ENCODE data around the gene NFIA. TPM values are rescaled to one million over a fixed set of nuclear protein-coding genes. Genes with fewer than 3 reads are reported as not detected.

NFIA gene
- total and polyA plus RNA-seq, 9 of the 15 experiments (the other 6 are each of a cell fraction or from before 2014, with no cell fraction given), result 5.3 to 24.9 (median 9.8) TPM

DNA sequence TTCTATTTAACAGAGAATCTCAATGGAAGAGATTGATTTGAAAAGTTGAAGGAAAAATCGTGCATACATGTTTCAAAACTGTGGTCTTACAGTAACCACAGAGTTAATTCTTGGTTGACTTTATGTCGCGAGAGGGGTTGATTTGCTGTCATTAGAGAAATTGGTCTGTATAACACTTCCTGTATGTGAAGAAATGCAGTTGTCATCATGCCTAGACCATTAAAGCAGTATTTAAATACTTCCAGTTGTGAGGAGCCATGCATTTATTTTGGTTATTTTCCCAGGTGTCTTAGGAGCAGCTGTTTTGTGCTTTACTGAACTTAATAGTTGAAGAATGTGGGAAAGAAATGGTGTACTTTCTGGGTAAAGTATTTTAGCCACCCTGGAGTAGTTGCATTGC, 76.2 kb downstream of the NFIA start (continued):
- TF ChIP-seq, protein P1, sequence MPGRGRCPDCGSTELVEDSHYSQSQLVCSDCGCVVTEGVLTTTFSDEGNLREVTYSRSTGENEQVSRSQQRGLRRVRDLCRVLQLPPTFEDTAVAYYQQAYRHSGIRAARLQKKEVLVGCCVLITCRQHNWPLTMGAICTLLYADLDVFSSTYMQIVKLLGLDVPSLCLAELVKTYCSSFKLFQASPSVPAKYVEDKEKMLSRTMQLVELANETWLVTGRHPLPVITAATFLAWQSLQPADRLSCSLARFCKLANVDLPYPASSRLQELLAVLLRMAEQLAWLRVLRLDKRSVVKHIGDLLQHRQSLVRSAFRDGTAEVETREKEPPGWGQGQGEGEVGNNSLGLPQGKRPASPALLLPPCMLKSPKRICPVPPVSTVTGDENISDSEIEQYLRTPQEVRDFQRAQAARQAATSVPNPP (IDR thresholded peaks at IDR 0.05; ENCODE audit: borderline replicate concordance, insufficient read depth, insufficient read length), result no peak
- TF ChIP-seq U2AF1 (optimal IDR thresholded peaks at IDR 0.05; ENCODE audit: low read depth, low read length), result no peak
- TF ChIP-seq, protein P2, sequence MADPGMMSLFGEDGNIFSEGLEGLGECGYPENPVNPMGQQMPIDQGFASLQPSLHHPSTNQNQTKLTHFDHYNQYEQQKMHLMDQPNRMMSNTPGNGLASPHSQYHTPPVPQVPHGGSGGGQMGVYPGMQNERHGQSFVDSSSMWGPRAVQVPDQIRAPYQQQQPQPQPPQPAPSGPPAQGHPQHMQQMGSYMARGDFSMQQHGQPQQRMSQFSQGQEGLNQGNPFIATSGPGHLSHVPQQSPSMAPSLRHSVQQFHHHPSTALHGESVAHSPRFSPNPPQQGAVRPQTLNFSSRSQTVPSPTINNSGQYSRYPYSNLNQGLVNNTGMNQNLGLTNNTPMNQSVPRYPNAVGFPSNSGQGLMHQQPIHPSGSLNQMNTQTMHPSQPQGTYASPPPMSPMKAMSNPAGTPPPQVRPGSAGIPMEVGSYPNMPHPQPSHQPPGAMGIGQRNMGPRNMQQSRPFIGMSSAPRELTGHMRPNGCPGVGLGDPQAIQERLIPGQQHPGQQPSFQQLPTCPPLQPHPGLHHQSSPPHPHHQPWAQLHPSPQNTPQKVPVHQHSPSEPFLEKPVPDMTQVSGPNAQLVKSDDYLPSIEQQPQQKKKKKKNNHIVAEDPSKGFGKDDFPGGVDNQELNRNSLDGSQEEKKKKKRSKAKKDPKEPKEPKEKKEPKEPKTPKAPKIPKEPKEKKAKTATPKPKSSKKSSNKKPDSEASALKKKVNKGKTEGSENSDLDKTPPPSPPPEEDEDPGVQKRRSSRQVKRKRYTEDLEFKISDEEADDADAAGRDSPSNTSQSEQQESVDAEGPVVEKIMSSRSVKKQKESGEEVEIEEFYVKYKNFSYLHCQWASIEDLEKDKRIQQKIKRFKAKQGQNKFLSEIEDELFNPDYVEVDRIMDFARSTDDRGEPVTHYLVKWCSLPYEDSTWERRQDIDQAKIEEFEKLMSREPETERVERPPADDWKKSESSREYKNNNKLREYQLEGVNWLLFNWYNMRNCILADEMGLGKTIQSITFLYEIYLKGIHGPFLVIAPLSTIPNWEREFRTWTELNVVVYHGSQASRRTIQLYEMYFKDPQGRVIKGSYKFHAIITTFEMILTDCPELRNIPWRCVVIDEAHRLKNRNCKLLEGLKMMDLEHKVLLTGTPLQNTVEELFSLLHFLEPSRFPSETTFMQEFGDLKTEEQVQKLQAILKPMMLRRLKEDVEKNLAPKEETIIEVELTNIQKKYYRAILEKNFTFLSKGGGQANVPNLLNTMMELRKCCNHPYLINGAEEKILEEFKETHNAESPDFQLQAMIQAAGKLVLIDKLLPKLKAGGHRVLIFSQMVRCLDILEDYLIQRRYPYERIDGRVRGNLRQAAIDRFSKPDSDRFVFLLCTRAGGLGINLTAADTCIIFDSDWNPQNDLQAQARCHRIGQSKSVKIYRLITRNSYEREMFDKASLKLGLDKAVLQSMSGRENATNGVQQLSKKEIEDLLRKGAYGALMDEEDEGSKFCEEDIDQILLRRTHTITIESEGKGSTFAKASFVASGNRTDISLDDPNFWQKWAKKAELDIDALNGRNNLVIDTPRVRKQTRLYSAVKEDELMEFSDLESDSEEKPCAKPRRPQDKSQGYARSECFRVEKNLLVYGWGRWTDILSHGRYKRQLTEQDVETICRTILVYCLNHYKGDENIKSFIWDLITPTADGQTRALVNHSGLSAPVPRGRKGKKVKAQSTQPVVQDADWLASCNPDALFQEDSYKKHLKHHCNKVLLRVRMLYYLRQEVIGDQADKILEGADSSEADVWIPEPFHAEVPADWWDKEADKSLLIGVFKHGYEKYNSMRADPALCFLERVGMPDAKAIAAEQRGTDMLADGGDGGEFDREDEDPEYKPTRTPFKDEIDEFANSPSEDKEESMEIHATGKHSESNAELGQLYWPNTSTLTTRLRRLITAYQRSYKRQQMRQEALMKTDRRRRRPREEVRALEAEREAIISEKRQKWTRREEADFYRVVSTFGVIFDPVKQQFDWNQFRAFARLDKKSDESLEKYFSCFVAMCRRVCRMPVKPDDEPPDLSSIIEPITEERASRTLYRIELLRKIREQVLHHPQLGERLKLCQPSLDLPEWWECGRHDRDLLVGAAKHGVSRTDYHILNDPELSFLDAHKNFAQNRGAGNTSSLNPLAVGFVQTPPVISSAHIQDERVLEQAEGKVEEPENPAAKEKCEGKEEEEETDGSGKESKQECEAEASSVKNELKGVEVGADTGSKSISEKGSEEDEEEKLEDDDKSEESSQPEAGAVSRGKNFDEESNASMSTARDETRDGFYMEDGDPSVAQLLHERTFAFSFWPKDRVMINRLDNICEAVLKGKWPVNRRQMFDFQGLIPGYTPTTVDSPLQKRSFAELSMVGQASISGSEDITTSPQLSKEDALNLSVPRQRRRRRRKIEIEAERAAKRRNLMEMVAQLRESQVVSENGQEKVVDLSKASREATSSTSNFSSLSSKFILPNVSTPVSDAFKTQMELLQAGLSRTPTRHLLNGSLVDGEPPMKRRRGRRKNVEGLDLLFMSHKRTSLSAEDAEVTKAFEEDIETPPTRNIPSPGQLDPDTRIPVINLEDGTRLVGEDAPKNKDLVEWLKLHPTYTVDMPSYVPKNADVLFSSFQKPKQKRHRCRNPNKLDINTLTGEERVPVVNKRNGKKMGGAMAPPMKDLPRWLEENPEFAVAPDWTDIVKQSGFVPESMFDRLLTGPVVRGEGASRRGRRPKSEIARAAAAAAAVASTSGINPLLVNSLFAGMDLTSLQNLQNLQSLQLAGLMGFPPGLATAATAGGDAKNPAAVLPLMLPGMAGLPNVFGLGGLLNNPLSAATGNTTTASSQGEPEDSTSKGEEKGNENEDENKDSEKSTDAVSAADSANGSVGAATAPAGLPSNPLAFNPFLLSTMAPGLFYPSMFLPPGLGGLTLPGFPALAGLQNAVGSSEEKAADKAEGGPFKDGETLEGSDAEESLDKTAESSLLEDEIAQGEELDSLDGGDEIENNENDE (IDR thresholded peaks at IDR 0.05; ENCODE audit: low read depth, low read length), result no peak
- TF ChIP-seq, protein P3, sequence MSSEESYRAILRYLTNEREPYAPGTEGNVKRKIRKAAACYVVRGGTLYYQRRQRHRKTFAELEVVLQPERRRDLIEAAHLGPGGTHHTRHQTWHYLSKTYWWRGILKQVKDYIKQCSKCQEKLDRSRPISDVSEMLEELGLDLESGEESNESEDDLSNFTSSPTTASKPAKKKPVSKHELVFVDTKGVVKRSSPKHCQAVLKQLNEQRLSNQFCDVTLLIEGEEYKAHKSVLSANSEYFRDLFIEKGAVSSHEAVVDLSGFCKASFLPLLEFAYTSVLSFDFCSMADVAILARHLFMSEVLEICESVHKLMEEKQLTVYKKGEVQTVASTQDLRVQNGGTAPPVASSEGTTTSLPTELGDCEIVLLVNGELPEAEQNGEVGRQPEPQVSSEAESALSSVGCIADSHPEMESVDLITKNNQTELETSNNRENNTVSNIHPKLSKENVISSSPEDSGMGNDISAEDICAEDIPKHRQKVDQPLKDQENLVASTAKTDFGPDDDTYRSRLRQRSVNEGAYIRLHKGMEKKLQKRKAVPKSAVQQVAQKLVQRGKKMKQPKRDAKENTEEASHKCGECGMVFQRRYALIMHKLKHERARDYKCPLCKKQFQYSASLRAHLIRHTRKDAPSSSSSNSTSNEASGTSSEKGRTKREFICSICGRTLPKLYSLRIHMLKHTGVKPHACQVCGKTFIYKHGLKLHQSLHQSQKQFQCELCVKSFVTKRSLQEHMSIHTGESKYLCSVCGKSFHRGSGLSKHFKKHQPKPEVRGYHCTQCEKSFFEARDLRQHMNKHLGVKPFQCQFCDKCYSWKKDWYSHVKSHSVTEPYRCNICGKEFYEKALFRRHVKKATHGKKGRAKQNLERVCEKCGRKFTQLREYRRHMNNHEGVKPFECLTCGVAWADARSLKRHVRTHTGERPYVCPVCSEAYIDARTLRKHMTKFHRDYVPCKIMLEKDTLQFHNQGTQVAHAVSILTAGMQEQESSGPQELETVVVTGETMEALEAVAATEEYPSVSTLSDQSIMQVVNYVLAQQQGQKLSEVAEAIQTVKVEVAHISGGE (CRISPR knock-in tag; IDR thresholded peaks at IDR 0.05), result no peak
- TF ChIP-seq CHD4 (IDR thresholded peaks at IDR 0.05; ENCODE audit: insufficient read depth, insufficient replicate concordance, low read depth, low read length, poor library complexity, severe bottlenecking), result no peak
- TF ChIP-seq PML (IDR thresholded peaks at IDR 0.05; ENCODE audit: low read length), result no peak
